Measurements from ENCODE around the gene KCNQ5. TPM values are rescaled to one million over a fixed set of nuclear protein-coding genes. Genes with fewer than 3 reads are reported as not detected.
A peak's percentile ranks its signal among the peaks of the same experiment; 100 is the strongest.

The KCNQ5 gene
- total RNA-seq, 6 experiments from 2014 or later, result 16.3 to 35.5 (median 20.2) TPM

- H3K4me1 Mint-ChIP-seq (ENCODE audit: low read depth), result peaks cover 20% of the 10 kb centered on the region
- no peak overlapping the region for H3K4me3 Mint-ChIP-seq
- H3K9me3 Mint-ChIP-seq, result no peaks in the 10 kb centered on the region
- H3K36me3 Mint-ChIP-seq (ENCODE audit: low read depth), result 0 out of 2 replicates have a peak, but pooled peaks cover 4% of the 10 kb centered on the region
- DNase-seq, result no peak
- H3K27ac Mint-ChIP-seq, result no peak overlapping the region
- peaks cover 2% of the 10 kb centered on the region for H3K27me3 Mint-ChIP-seq (ENCODE audit: insufficient read depth)
- TF ChIP-seq CTCF (IDR thresholded peaks at IDR 0.05), result no peak
Measured at GRCh38 chr6:72916298-72916697, 294.4 kb downstream of the KCNQ5 start.

- Mint-ChIP-seq H3K27ac (no peak overlapping the region), H3K36me3 (ENCODE audit: low read depth) (0 out of 2 replicates have a peak, but pooled peaks cover 4% of the 10 kb centered on the region), H3K4me3 (no peak overlapping the region), H3K27me3 (ENCODE audit: insufficient read depth) (peaks cover 2% of the 10 kb centered on the region), H3K9me3 (no peaks in the 10 kb centered on the region), H3K4me1 (ENCODE audit: low read depth) (peaks cover 14% of the 10 kb centered on the region)
- TF ChIP-seq CTCF (IDR thresholded peaks at IDR 0.05), result no peak
- DNase-seq, result no peak
Measured at GRCh38 chr6:72916906-72917305, 295.0 kb downstream of the KCNQ5 start.

GRCh38 chr6:72922401-72922800 lies 300.5 kb downstream of the KCNQ5 start:
- Mint-ChIP-seq H3K9me3 (no peaks in the 10 kb centered on the region), H3K4me3 (no peak overlapping the region), H3K36me3 (ENCODE audit: low read depth) (0 out of 2 replicates have a peak, but pooled peaks cover 4% of the 10 kb centered on the region), H3K27me3 (ENCODE audit: insufficient read depth) (peaks cover 2% of the 10 kb centered on the region; the same call in 1 of the 2 replicates), H3K4me1 (ENCODE audit: low read depth) (peaks cover 15% of the 10 kb centered on the region), H3K27ac (no peak overlapping the region)
- peak; percentile 15 for DNase-seq
- TF ChIP-seq CTCF (IDR thresholded peaks at IDR 0.05), result no peak

GRCh38 chr6:72925136-72925535 lies 303.3 kb downstream of the KCNQ5 start:
- no peak overlapping the region for H3K4me3 Mint-ChIP-seq
- no peaks in the 10 kb centered on the region for H3K27me3 Mint-ChIP-seq (ENCODE audit: insufficient read depth)
- no peak overlapping the region for H3K27ac Mint-ChIP-seq
- H3K9me3 Mint-ChIP-seq, result no peaks in the 10 kb centered on the region
- no peaks in the 10 kb centered on the region for H3K36me3 Mint-ChIP-seq (ENCODE audit: low read depth)
- TF ChIP-seq CTCF (IDR thresholded peaks at IDR 0.05), result no peak
- no peak for DNase-seq
- peaks cover 24% of the 10 kb centered on the region for H3K4me1 Mint-ChIP-seq (ENCODE audit: low read depth)

- H3K4me3 Mint-ChIP-seq, result no peak overlapping the region
- H3K4me1 Mint-ChIP-seq (ENCODE audit: low read depth), result peaks cover 21% of the 10 kb centered on the region
- H3K9me3 Mint-ChIP-seq, result no peaks in the 10 kb centered on the region
- no peak for TF ChIP-seq CTCF (IDR thresholded peaks at IDR 0.05)
- no peak for DNase-seq
- H3K27me3 Mint-ChIP-seq (ENCODE audit: insufficient read depth), result no peaks in the 10 kb centered on the region
- H3K27ac Mint-ChIP-seq, result no peak overlapping the region
- peaks cover 4% of the 10 kb centered on the region for H3K36me3 Mint-ChIP-seq (ENCODE audit: low read depth)
Measured at GRCh38 chr6:72930556-72931132, 308.8 kb downstream of the KCNQ5 start.

Data from HFFc6 (cell line).